HepG2 (cell line): Measurements from ENCODE around the gene HAGH. TPM values are rescaled to one million over a fixed set of nuclear protein-coding genes. Genes with fewer than 3 reads are reported as not detected.
A peak's percentile ranks its signal among the peaks of the same experiment; 100 is the strongest.

Source experiments
- ATAC-seq: fragments of 200-7000 bp; cut with Tn5 transposase; 3 replicates; pipeline ENCODE4 v1.9.1; 2020; ENCODE audit warnings: mild to moderate bottlenecking, moderate library complexity
- BruUV-seq: library from RNA; stranded (reverse); fragments of 400-500 nt; replicated peaks from 2 replicates; lab custom pipeline; 2021; lab: Mats Ljungman, UMichigan
- CTCF ChIA-PET: fragments of 300-600 bp; formaldehyde crosslinking; extraction: SDS; loops from one replicate; lab custom pipeline; 2021; ENCODE audit warnings: low total read pairs, inconsistent platforms, low intra/inter-chr PET ratio; lab: Yijun Ruan, JAX
- POLR2A ChIA-PET: fragments of 350-600 bp; sonication (Branson Sonifier 250); formaldehyde crosslinking; loops from one replicate; lab custom pipeline; 2020; ENCODE audit warnings: antibody characterized with exemption, inconsistent platforms; lab: Yijun Ruan, JAX
- DNase-seq: peaks from one replicate; pipeline ENCODE4 v3.0.0-alpha.2; 2015; ENCODE audit warnings: low spot score
- FAIRE-seq: peaks from 3 replicates; lab custom pipeline; 2011; peaks lifted over from hg19 to GRCh38; lab: Jason Lieb, UNC
- H2AFZ ChIP-seq: one replicate; pipeline ENCODE4 v1.6.1; 2011; ENCODE audit warnings: low read length, inconsistent platforms
- H3K27ac ChIP-seq: fragments of 300-600 bp; 3 replicates; pipeline ENCODE4 v1.8.0; 2011; ENCODE audit warnings: mixed run types, mild to moderate bottlenecking, mixed read lengths, low read length, inconsistent platforms; ENCODE audit not compliant: insufficient read depth; ENCODE audit errors: extremely low read length
- H3K27me3 ChIP-seq, 2 experiments: fragments of 200-600 bp in 1 of 2; 2 replicates in 1 of 2; 3 replicates in 1 of 2; pipeline versions ENCODE4 v1.6.0 to v1.8.0; 2011; ENCODE audit warnings: low read length in 2 of 2, mild to moderate bottlenecking in 2 of 2, moderate library complexity in 2 of 2, inconsistent platforms in 1 of 2; ENCODE audit not compliant: insufficient read depth in 2 of 2, control insufficient read depth in 1 of 2
- H3K36me3 ChIP-seq, 2 experiments: fragments of 200-600 bp in 1 of 2; replicated peaks in 1 of 2; 2 replicates in 1 of 2; 3 replicates in 1 of 2; pipeline versions ENCODE4 v1.5.1 to v1.8.0; 2011; ENCODE audit warnings: low read length in 2 of 2, inconsistent platforms in 1 of 2; ENCODE audit not compliant: insufficient read depth in 2 of 2, control insufficient read depth in 1 of 2
- H3K4me1 ChIP-seq: 2 replicates; pipeline ENCODE4 v1.5.1; 2012; ENCODE audit warnings: low read length, inconsistent platforms; ENCODE audit not compliant: insufficient read depth
- H3K4me2 ChIP-seq: 2 replicates; pipeline ENCODE4 v1.6.0; 2011; ENCODE audit warnings: low read depth, low read length, inconsistent platforms
- H3K4me3 ChIP-seq, 3 experiments: fragments of 200-600 bp in 1 of 3; sonication (generic), shearing (Covaris generic) in 1 of 3; replicated peaks in 1 of 3; 2 replicates each; pipeline ENCODE4 v1.5.1; 2011 to 2016; ENCODE audit warnings: low read length in 3 of 3, inconsistent platforms in 2 of 3, low read depth in 2 of 3, mild to moderate bottlenecking in 2 of 3, control low read depth in 1 of 3, mixed read lengths in 1 of 3; ENCODE audit not compliant: insufficient read depth in 1 of 3
- H3K79me2 ChIP-seq: one replicate; pipeline ENCODE4 v1.6.1; 2011; ENCODE audit warnings: low read length, inconsistent platforms; ENCODE audit not compliant: insufficient read depth
- H3K9ac ChIP-seq: 2 replicates; pipeline ENCODE4 v1.6.0; 2011; ENCODE audit warnings: mild to moderate bottlenecking, low read depth, low read length, inconsistent platforms; ENCODE audit not compliant: insufficient read depth
- H3K9me3 ChIP-seq: 2 replicates; pipeline ENCODE4 v1.5.1; 2012; ENCODE audit warnings: mild to moderate bottlenecking, low read length
- H4K20me1 ChIP-seq: 2 replicates; pipeline ENCODE4 v1.6.0; 2011; ENCODE audit warnings: inconsistent platforms, mild to moderate bottlenecking, low read length, moderate library complexity; ENCODE audit not compliant: insufficient read depth
- ERF ChIP-seq: IDR thresholded peaks from 2 replicates; pipeline ENCODE4 v1.6.1; 2018; ENCODE audit warnings: missing biosample characterization, missing genetic modification reagents
- HNRNPK ChIP-seq: fragments of 200-400 bp; formaldehyde crosslinking; IDR thresholded peaks from 2 replicates; pipeline ENCODE4 v1.6.1; 2018; ENCODE audit warnings: low read length, low read depth, moderate library complexity, mild to moderate bottlenecking; ENCODE audit not compliant: poor library complexity, severe bottlenecking
- LCORL ChIP-seq, 2 experiments: fragments of 450-650 bp in 1 of 2; sonication (generic) in 1 of 2; formaldehyde crosslinking in 1 of 2; IDR thresholded peaks; 2 replicates each; pipeline versions ENCODE4 v1.5.0 to v1.6.1; 2017 to 2020; ENCODE audit warnings: antibody characterized with exemption in 1 of 2, missing genetic modification reagents in 1 of 2
- MTF1 ChIP-seq: sonication (generic); formaldehyde crosslinking; IDR thresholded peaks from 2 replicates; pipeline ENCODE4 v1.5.0; 2020; ENCODE audit warnings: missing genetic modification reagents
- NFE2L1 ChIP-seq: sonication (generic); formaldehyde crosslinking; IDR thresholded peaks from 2 replicates; pipeline ENCODE4 v1.4.0; 2020; ENCODE audit warnings: missing genetic modification reagents, mild to moderate bottlenecking, borderline replicate concordance
- POLR2AphosphoS5 ChIP-seq: IDR thresholded peaks from 2 replicates; pipeline ENCODE4 v1.6.1; 2012; ENCODE audit warnings: low read depth, low read length
- SAFB2 ChIP-seq: sonication (generic); formaldehyde crosslinking; IDR thresholded peaks from 2 replicates; pipeline ENCODE4 v1.5.1; 2020; ENCODE audit warnings: missing genetic modification reagents, low read depth, mild to moderate bottlenecking, borderline replicate concordance
- TGIF2 ChIP-seq: IDR thresholded peaks from 2 replicates; pipeline ENCODE4 v1.6.1; 2016; ENCODE audit warnings: control low read depth, missing compliant biosample characterization
- U2AF1 ChIP-seq: fragments of 200-400 bp; formaldehyde crosslinking; optimal IDR thresholded peaks from 2 replicates; pipeline ENCODE3; 2017; ENCODE audit warnings: mild to moderate bottlenecking, low read depth, low read length
- ZBTB38 ChIP-seq: sonication (generic); formaldehyde crosslinking; IDR thresholded peaks from 2 replicates; pipeline ENCODE4 v1.5.1; 2020; ENCODE audit warnings: mild to moderate bottlenecking, missing genetic modification reagents
- ZNF17 ChIP-seq: sonication (generic); formaldehyde crosslinking; IDR thresholded peaks from 2 replicates; pipeline ENCODE4 v1.5.0; 2020; ENCODE audit warnings: mild to moderate bottlenecking, missing genetic modification reagents
- ZNF30 ChIP-seq: sonication (generic); formaldehyde crosslinking; IDR thresholded peaks from 2 replicates; pipeline ENCODE4 v1.5.0; 2020; ENCODE audit warnings: mild to moderate bottlenecking, missing genetic modification reagents
- ZNF451 ChIP-seq: sonication (generic); formaldehyde crosslinking; IDR thresholded peaks from 2 replicates; pipeline ENCODE4 v1.5.0; 2020; ENCODE audit warnings: mild to moderate bottlenecking, missing genetic modification reagents
- ZNF510 ChIP-seq: sonication (generic); formaldehyde crosslinking; IDR thresholded peaks from 2 replicates; pipeline ENCODE4 v1.4.0; 2020; ENCODE audit warnings: low read depth, mild to moderate bottlenecking, missing genetic modification reagents
- ZNF564 ChIP-seq: sonication (generic); formaldehyde crosslinking; IDR thresholded peaks from 2 replicates; pipeline ENCODE4 v1.8.1; 2023; ENCODE audit warnings: mild to moderate bottlenecking, missing genetic modification reagents
- ZNF572 ChIP-seq: sonication (generic); formaldehyde crosslinking; IDR thresholded peaks from 2 replicates; pipeline ENCODE4 v1.5.1; 2020; ENCODE audit warnings: mild to moderate bottlenecking, missing genetic modification reagents
- ZNF724P ChIP-seq: sonication (generic); formaldehyde crosslinking; IDR thresholded peaks from 2 replicates; pipeline ENCODE4 v1.8.0; 2022; ENCODE audit warnings: missing genetic modification reagents, borderline replicate concordance
- ZNF841 ChIP-seq: sonication (generic); formaldehyde crosslinking; IDR thresholded peaks from 2 replicates; pipeline ENCODE4 v1.8.1; 2023; ENCODE audit warnings: missing genetic modification reagents, borderline replicate concordance
- WGBS: methylation state at CpG from one replicate; pipeline ENCODE4 v1.1.6; 2017; ENCODE audit warnings: low lambda C conversion rate; 5-methylcytosine and 5-hydroxymethylcytosine counted together
- in situ Hi-C: cut with HindIII; loops from 2 replicates; pipeline ENCODE4 v1.10.0; 2017; ENCODE audit warnings: low pct_unique_long_range_greater_than_20kb; ENCODE audit not compliant: extremely low pct_ligation_motif_present
- intact Hi-C: fragments of 100-400 bp; cut with micrococcal nuclease; formaldehyde crosslinking; loops from one replicate; pipeline ENCODE4 v1.10.0; 2022; ENCODE audit not compliant: unreplicated experiment
- polyA plus RNA-seq, 8 experiments: library from polyadenylated mRNA; depleted of rRNA in 3 of 8; stranded (reverse) in 7 of 8; unstranded in 1 of 8; fragments of >200 nt; fragmentation: Illumina TruSeq in 4 of 8; extraction: Trizol in 4 of 8; gene quantifications; 2 replicates each; pipeline versions ENCODE4 v1.2.1 to v1.2.3, GENCODE V29; 2011 to 2016; ENCODE audit warnings: low read depth in 4 of 8, missing spikeins in 1 of 8, mixed read lengths in 1 of 8; ENCODE audit not compliant: insufficient read depth in 1 of 8
- total RNA-seq, 5 experiments: library from RNA; depleted of rRNA; stranded (reverse); fragments of >200 nt; fragmentation: Illumina TruSeq; extraction: Trizol; gene quantifications; 2 replicates each; pipeline ENCODE4 v1.2.3, GENCODE V29; 2016; ENCODE audit warnings: low read depth in 1 of 5
- TF ChIP-seq, protein P1 (sequence below): sonication (generic); formaldehyde crosslinking; IDR thresholded peaks from 2 replicates; pipeline ENCODE4 v1.8.1; 2023; ENCODE audit warnings: mild to moderate bottlenecking, inconsistent platforms, moderate library complexity, missing genetic modification reagents, borderline replicate concordance
- TF ChIP-seq, protein P2 (sequence below): sonication (generic); formaldehyde crosslinking; IDR thresholded peaks from 2 replicates; pipeline ENCODE4 v1.5.0; 2020; ENCODE audit warnings: mild to moderate bottlenecking, missing genetic modification reagents

Gene HAGH
- total and polyA plus RNA-seq, 2 of the 13 experiments (the other 11 are each of a cell fraction or from before 2014, with no cell fraction given): 70.4 to 95.4 TPM

DNA sequence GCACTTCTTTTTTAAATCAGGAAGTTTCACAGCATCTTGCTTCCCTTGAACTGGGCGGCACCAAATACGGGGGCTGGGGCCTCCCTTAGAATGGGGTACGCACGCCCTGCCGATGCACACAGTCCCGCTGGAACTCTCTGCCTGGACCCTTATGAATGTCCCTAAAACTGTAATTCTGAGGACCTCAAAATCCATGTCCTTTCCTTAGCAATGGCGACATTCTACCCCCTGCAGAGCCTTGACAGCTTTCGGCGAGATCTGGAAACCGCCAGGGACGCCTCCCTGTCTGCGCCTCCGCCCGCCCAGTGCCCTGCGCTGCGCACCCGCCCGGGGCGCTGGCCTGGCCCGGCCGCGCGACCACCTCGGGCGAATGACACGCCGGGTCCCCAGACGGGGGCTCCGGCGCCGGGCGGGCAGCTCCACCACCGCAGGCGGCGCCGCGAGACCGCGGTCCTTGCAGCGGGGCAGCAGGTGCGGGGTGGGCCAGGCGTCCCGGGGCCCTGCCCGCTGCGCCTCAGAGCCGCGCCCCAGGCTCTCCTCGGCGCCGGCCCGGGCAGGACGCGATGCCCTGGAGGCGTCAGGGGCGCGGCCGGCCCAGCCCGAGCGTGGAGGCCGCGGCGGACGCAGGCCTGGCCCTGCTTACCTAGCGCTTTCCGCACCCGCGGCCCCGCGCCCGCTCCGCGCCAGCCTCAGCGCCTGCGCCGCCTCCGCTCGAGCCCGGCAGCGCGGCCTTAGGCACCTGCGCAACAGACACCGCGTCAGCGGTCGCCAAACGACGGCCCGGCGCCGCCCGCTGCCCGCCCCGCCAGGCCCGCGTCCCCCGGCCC lies 548 bp downstream of the HAGH start (continued):
- TF ChIP-seq ZNF564 (CRISPR knock-in tag) (no peak), LCORL (IDR thresholded peaks at IDR 0.05) (no peak), LCORL (CRISPR knock-in tag; IDR thresholded peaks at IDR 0.05) (no peak), ZNF572 (no peak), ZNF17 (no peak), HNRNPK (no peak), SAFB2 (CRISPR knock-in tag) (no peak), ERF (no peak)

DNA sequence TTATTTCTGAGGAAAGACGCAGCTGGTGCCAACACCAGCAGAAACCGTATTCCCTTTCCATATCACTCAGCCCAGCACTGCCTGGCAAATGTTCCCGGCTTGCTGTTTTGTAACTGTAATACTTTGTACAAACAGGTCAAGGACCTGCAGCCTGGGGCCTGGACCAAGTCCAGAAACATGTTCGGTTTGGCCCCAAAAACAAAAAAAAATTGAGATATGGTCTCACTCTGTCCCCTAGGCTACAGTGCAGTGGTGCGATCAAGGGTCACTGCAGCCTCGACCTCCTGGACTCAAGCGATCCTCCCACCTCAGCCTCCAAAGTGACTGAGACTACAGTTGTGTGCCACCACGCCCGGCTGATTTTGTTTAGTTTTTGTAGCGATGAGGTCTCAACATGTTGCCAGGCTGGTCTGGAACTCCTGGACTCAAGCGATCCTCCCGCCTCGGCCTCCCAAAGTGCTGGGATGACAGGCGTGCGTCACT lies 1.2 kb downstream of the HAGH start:
- no peak overlapping the region for H2AFZ ChIP-seq
- no peaks in the 10 kb centered on the region; a peak in 1 of 5 replicates for H3K27me3 ChIP-seq
- H3K4me3 ChIP-seq: peak overlapping the region; percentile 53 to 92 (median 72)
- CTCF ChIA-PET: no interaction called here
- H3K9ac ChIP-seq: peak overlapping the region; percentile 71
- intact Hi-C loops: loop anchor here (5.0 kb wide), 1 partner anchor 43 kb away; the partner anchor contains the start of genes NUBP2 and SPSB3
- POLR2A ChIA-PET: interaction anchor here (1.0 to 5.7 kb wide), 10 partner anchors 8 to 139 kb away, joined by 3 to 49 read pairs (median 8); partner anchors contain the start of genes EME2, IGFALS, MRPS34 and NUBP2
- BruUV-seq: TSS peak; percentile 51
- peaks cover 49% of the 10 kb centered on the region for H3K79me2 ChIP-seq
- peak overlapping the region; percentile 73 for H3K27ac ChIP-seq
- peaks cover 5% of the 10 kb centered on the region; the same call in 1 of the 2 replicates for H4K20me1 ChIP-seq
- ATAC-seq (peak; percentile 29), DNase-seq (peak; percentile 64), FAIRE-seq (peak; percentile 92)
- 0% methylated on average over 14 of the region's 15 CpGs for WGBS
- H3K4me1 ChIP-seq: peaks cover 39% of the 10 kb centered on the region
- peak overlapping the region; percentile 81 for H3K4me2 ChIP-seq
- in situ Hi-C loops: no loop called here
- peaks cover 11 to 23% of the 10 kb centered on the region in 2 experiments; a peak in 4 of 5 replicates for H3K36me3 ChIP-seq
- no peaks in the 10 kb centered on the region for H3K9me3 ChIP-seq
- TF ChIP-seq MTF1 (CRISPR knock-in tag) (no peak), ZNF841 (CRISPR knock-in tag) (no peak), NFE2L1 (CRISPR knock-in tag) (no peak), ZNF451 (no peak), POLR2AphosphoS5 (peak; percentile 17; the same call in 1 of the 2 replicates), ZNF724P (CRISPR knock-in tag) (no peak), U2AF1 (no peak), ZBTB38 (no peak), ZNF510 (CRISPR knock-in tag) (no peak), ZNF30 (CRISPR knock-in tag) (no peak), TGIF2 (CRISPR knock-in tag) (no peak)
- TF ChIP-seq, protein P1, sequence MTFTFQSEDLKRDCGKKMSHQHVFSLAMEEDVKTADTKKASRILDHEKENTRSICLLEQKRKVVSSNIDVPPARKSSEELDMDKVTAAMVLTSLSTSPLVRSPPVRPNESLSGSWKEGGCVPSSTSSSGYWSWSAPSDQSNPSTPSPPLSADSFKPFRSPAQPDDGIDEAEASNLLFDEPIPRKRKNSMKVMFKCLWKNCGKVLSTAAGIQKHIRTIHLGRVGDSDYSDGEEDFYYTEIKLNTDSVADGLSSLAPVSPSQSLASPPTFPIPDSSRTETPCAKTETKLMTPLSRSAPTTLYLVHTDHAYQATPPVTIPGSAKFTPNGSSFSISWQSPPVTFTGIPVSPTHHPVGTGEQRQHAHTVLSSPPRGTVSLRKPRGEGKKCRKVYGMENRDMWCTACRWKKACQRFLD (CRISPR knock-in tag): no peak
- TF ChIP-seq, protein P2, sequence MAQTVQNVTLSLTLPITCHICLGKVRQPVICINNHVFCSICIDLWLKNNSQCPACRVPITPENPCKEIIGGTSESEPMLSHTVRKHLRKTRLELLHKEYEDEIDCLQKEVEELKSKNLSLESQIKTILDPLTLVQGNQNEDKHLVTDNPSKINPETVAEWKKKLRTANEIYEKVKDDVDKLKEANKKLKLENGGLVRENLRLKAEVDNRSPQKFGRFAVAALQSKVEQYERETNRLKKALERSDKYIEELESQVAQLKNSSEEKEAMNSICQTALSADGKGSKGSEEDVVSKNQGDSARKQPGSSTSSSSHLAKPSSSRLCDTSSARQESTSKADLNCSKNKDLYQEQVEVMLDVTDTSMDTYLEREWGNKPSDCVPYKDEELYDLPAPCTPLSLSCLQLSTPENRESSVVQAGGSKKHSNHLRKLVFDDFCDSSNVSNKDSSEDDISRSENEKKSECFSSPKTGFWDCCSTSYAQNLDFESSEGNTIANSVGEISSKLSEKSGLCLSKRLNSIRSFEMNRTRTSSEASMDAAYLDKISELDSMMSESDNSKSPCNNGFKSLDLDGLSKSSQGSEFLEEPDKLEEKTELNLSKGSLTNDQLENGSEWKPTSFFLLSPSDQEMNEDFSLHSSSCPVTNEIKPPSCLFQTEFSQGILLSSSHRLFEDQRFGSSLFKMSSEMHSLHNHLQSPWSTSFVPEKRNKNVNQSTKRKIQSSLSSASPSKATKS: 0 out of 2 replicates have a peak, but pooled peaks have one; percentile 45
